GM12878 (cell line): ENCODE results near the gene SRD5A2. TPM values are rescaled to one million over a fixed set of nuclear protein-coding genes. Genes with fewer than 3 reads are reported as not detected.

ENCODE experiments used
- ATAC-seq: fragments of 200-7000 bp; cut with Tn5 transposase; 3 replicates; pipeline ENCODE4 v1.9.1; 2020; ENCODE audit warnings: mild to moderate bottlenecking, moderate library complexity
- BruUV-seq: library from RNA; stranded (reverse); fragments of 400-500 nt; replicated peaks from 2 replicates; lab custom pipeline; 2021; lab: Mats Ljungman, UMichigan
- CTCF ChIA-PET: fragments of 300-600 bp; sonication (Branson Sonifier 250); formaldehyde crosslinking; extraction: SDS; loops from one replicate; lab custom pipeline; 2021; ENCODE audit warnings: inconsistent platforms; lab: Yijun Ruan, JAX
- POLR2A ChIA-PET: fragments of 350-600 bp; formaldehyde crosslinking; extraction: SDS; loops from one replicate; lab custom pipeline; 2021; ENCODE audit warnings: inconsistent platforms; lab: Charles Lee
- RAD21 ChIA-PET: fragments of 300-600 bp; sonication (Branson Sonifier 250); formaldehyde crosslinking; loops from one replicate; lab custom pipeline; 2023; ENCODE audit warnings: antibody characterized with exemption; ENCODE audit not compliant: unreplicated experiment; lab: Charles Lee
- SMC1A ChIA-PET: fragments of 300-600 bp; sonication (Branson Sonifier 250); formaldehyde crosslinking; loops from one replicate; lab custom pipeline; 2023; ENCODE audit not compliant: unreplicated experiment, uncharacterized antibody; lab: Charles Lee
- DNase-seq: peaks from one replicate; pipeline ENCODE4 v3.0.0-alpha.2; 2011; ENCODE audit warnings: low read depth, low spot score
- FAIRE-seq: peaks from 3 replicates; lab custom pipeline; 2011; peaks lifted over from hg19 to GRCh38; lab: Jason Lieb, UNC
- H2AFZ ChIP-seq: 2 replicates; pipeline ENCODE4 v1.6.0; 2011; ENCODE audit warnings: low read depth, low read length, control low read depth; ENCODE audit not compliant: control insufficient read depth
- H3K27ac ChIP-seq: 2 replicates; pipeline ENCODE4 v1.5.1; 2011; ENCODE audit warnings: control low read depth; ENCODE audit not compliant: control insufficient read depth, insufficient read depth
- H3K27me3 ChIP-seq, 2 experiments: replicated peaks in 1 of 2; 2 replicates each; pipeline versions ENCODE4 v1.6.0 to v1.6.1; 2011; ENCODE audit warnings: low read length in 1 of 2; ENCODE audit not compliant: control insufficient read depth in 2 of 2, insufficient read depth in 2 of 2
- H3K36me3 ChIP-seq, 2 experiments: 2 replicates each; pipeline ENCODE4 v1.5.1; 2011; ENCODE audit warnings: low read length in 1 of 2; ENCODE audit not compliant: control insufficient read depth in 2 of 2, insufficient read depth in 2 of 2
- H3K4me1 ChIP-seq: 2 replicates; pipeline ENCODE4 v1.6.1; 2011; ENCODE audit warnings: mild to moderate bottlenecking, low read length, moderate library complexity, mixed read lengths; ENCODE audit not compliant: control insufficient read depth, insufficient read depth
- H3K4me2 ChIP-seq: 2 replicates; pipeline ENCODE4 v1.6.0; 2011; ENCODE audit warnings: control low read depth; ENCODE audit not compliant: control insufficient read depth, insufficient read depth
- H3K4me3 ChIP-seq: fragments of 200-600 bp; sonication (generic); 2 replicates; pipeline ENCODE4 v1.5.1; 2016
- H3K79me2 ChIP-seq: 2 replicates; pipeline ENCODE4 v1.6.0; 2011; ENCODE audit warnings: low read length; ENCODE audit not compliant: control insufficient read depth, insufficient read depth
- H3K9ac ChIP-seq: 2 replicates; pipeline ENCODE4 v1.8.0; 2011; ENCODE audit warnings: low read length, control low read depth, mixed read lengths; ENCODE audit not compliant: control insufficient read depth, insufficient read depth
- H3K9me3 ChIP-seq: replicated peaks from 3 replicates; pipeline ENCODE4 v1.5.1; 2011; ENCODE audit warnings: mild to moderate bottlenecking, low read length; ENCODE audit not compliant: control insufficient read depth, insufficient read depth
- H4K20me1 ChIP-seq: 2 replicates; pipeline ENCODE4 v1.6.0; 2011; ENCODE audit not compliant: control insufficient read depth, insufficient read depth
- EGR1 ChIP-seq, 2 experiments: IDR thresholded peaks; 1 replicate in 1 of 2; 2 replicates in 1 of 2; pipeline ENCODE4 v1.6.1; 2011 to 2012; ENCODE audit warnings: low read depth in 2 of 2, low read length in 2 of 2, borderline replicate concordance in 1 of 2, mild to moderate bottlenecking in 1 of 2, moderate library complexity in 1 of 2
- ESRRA ChIP-seq: IDR thresholded peaks from 2 replicates; pipeline ENCODE4 v1.6.1; 2012; ENCODE audit warnings: mild to moderate bottlenecking, low read length, improper control_type of control experiment
- MEF2A ChIP-seq: IDR thresholded peaks from 2 replicates; pipeline ENCODE4 v1.6.1; 2011; ENCODE audit warnings: low read depth, mild to moderate bottlenecking, low read length, moderate library complexity; ENCODE audit not compliant: insufficient read depth
- MXI1 ChIP-seq: fragments of 150-350 bp; IDR thresholded peaks from 2 replicates; pipeline ENCODE4 v1.6.1; 2011; ENCODE audit warnings: low read depth, mild to moderate bottlenecking, inconsistent platforms, low read length, improper control_type of control experiment
- MYC ChIP-seq: IDR thresholded peaks from 2 replicates; pipeline ENCODE4 v1.6.1; 2011; ENCODE audit warnings: mild to moderate bottlenecking, low read length, moderate library complexity, inconsistent platforms; ENCODE audit not compliant: insufficient read depth, insufficient replicate concordance, insufficient read length, severe bottlenecking
- NFIC ChIP-seq: IDR thresholded peaks from 2 replicates; pipeline ENCODE4 v1.6.1; 2012; ENCODE audit warnings: low read depth, mild to moderate bottlenecking, inconsistent platforms, low read length, moderate library complexity
- NFXL1 ChIP-seq: fragments of 450-650 bp; IDR thresholded peaks from 2 replicates; pipeline ENCODE4 v1.6.1; 2017; ENCODE audit warnings: antibody characterized with exemption, mild to moderate bottlenecking, borderline replicate concordance
- NR2F1 ChIP-seq: fragments of 450-650 bp; conservative IDR thresholded peaks from 2 replicates; pipeline ENCODE4 v1.6.1; 2017; ENCODE audit warnings: mild to moderate bottlenecking
- PRDM15 ChIP-seq: fragments of 450-650 bp; formaldehyde crosslinking; IDR thresholded peaks from 2 replicates; pipeline ENCODE4 v1.4.0; 2020; ENCODE audit warnings: mild to moderate bottlenecking, moderate library complexity
- RCOR1 ChIP-seq: conservative IDR thresholded peaks from 2 replicates; pipeline ENCODE4 v1.6.1; 2012; ENCODE audit warnings: low read depth, low read length, improper control_type of control experiment
- RELA ChIP-seq: fragments of 450-650 bp; IDR thresholded peaks from 2 replicates; pipeline ENCODE4 v1.8.0; 2014; ENCODE audit warnings: borderline replicate concordance; ENCODE audit not compliant: partially characterized antibody
- SPI1 ChIP-seq: IDR thresholded peaks from 2 replicates; pipeline ENCODE4 v1.6.1; 2011; ENCODE audit warnings: low read depth, mild to moderate bottlenecking, low read length, moderate library complexity, borderline replicate concordance; ENCODE audit not compliant: insufficient read depth
- TCF7 ChIP-seq: IDR thresholded peaks from 2 replicates; pipeline ENCODE4 v1.6.1; 2014; ENCODE audit warnings: antibody characterized with exemption, borderline replicate concordance
- USF2 ChIP-seq: IDR thresholded peaks from 2 replicates; pipeline ENCODE4 v1.6.1; 2011; ENCODE audit warnings: low read depth, low read length, improper control_type of control experiment, borderline replicate concordance
- ZBTB40 ChIP-seq: fragments of 450-650 bp; IDR thresholded peaks from 2 replicates; pipeline ENCODE4 v1.6.1; 2016; ENCODE audit warnings: mild to moderate bottlenecking, moderate library complexity, borderline replicate concordance
- ZNF217 ChIP-seq: fragments of 450-650 bp; IDR thresholded peaks from 2 replicates; pipeline ENCODE4 v1.6.1; 2017; ENCODE audit warnings: antibody characterized with exemption, mild to moderate bottlenecking
- ZZZ3 ChIP-seq: IDR thresholded peaks from 2 replicates; pipeline ENCODE4 v1.6.1; 2011; ENCODE audit warnings: low read depth; ENCODE audit not compliant: control insufficient read depth, insufficient read length
- WGBS: methylation state at CpG from one replicate; pipeline ENCODE4 v1.1.6; 2016; ENCODE audit warnings: low lambda C conversion rate; ENCODE audit not compliant: insufficient replicate concordance, insufficient coverage; ENCODE audit errors: missing lambda C conversion rate; 5-methylcytosine and 5-hydroxymethylcytosine counted together
- in situ Hi-C: fragments of 300-500 bp; cut with MboI; formaldehyde crosslinking; loops from 9 replicates; pipeline ENCODE4 v1.14.3; 2018; ENCODE audit warnings: mixed read lengths
- intact Hi-C: fragments of 100-400 bp; cut with micrococcal nuclease; formaldehyde crosslinking; loops from one replicate; pipeline ENCODE4 v1.14.2; 2022; ENCODE audit not compliant: unreplicated experiment
- polyA plus RNA-seq, 11 experiments: library from polyadenylated mRNA; depleted of rRNA in 4 of 11; unstranded in 6 of 11; stranded (reverse) in 5 of 11; fragments of >200 nt; fragmentation: Nextera tagmentation in 4 of 11; fragmentation: Illumina TruSeq in 1 of 11; extraction: Ambion mirVana in 4 of 11; extraction: Trizol in 1 of 11; gene quantifications; 1 replicate in 1 of 11; 2 replicates in 10 of 11; pipeline versions ENCODE4 v1.2.1 to v1.2.3, GENCODE V29; 2011 to 2016; ENCODE audit warnings: inconsistent platforms in 2 of 11, missing spikeins in 2 of 11, low read depth in 1 of 11
- total RNA-seq, 4 experiments: library from RNA; depleted of rRNA in 3 of 4; stranded (reverse); fragments of >200 nt in 3 of 4; fragmentation: Illumina TruSeq in 1 of 4; extraction: Trizol in 1 of 4; gene quantifications; 2 replicates each; pipeline versions ENCODE4 v1.2.1 to v1.2.3, GENCODE V29; 2013 to 2021

SRD5A2 gene
- total and polyA plus RNA-seq, 10 of the 15 experiments (the other 5 are each of a cell fraction or from before 2014, with no cell fraction given): 0.01 TPM; not detected in 7

GRCh38 chr2:31534636-31535035 is 46.1 kb downstream of the SRD5A2 start:
- POLR2A ChIA-PET: no interaction called here
- ATAC-seq: no peak
- TF ChIP-seq NFXL1 (no peak), ESRRA (no peak), USF2 (no peak), NR2F1 (no peak), SPI1 (no peak), NFIC (no peak), TCF7 (no peak), ZZZ3 (no peak), MEF2A (no peak), RCOR1 (no peak), RELA (no peak), ZNF217 (no peak), PRDM15 (CRISPR knock-in tag) (no peak), ZBTB40 (no peak), MXI1 (no peak), MYC (no peak), EGR1 (IDR thresholded peaks at IDR 0.05; ENCODE audit: borderline replicate concordance in 1 of 2, low read depth in 2 of 2, low read length in 2 of 2) (no peak)

More at GRCh38 chr2:31534636-31535035, 46.1 kb downstream of the SRD5A2 start:
- H3K9ac ChIP-seq: no peak overlapping the region
- no peaks in the 10 kb centered on the region for H3K79me2 ChIP-seq
- ChIA-PET CTCF (interaction anchor here (4.3 kb wide), 1 partner anchor 12 kb away, joined by 26 read pairs; no protein-coding TSS in a partner anchor), RAD21 (no interaction called here), SMC1A (no interaction called here)
- no TSS peak for BruUV-seq
- H3K9me3 ChIP-seq: no peaks in the 10 kb centered on the region
- in situ Hi-C loops: no loop called here
- H2AFZ ChIP-seq: no peak overlapping the region
- no peak overlapping the region for H3K4me3 ChIP-seq
- DNase-seq: no peak
- H3K27ac ChIP-seq: no peak overlapping the region
- 0% methylated on average over 1 of the region's 1 CpG for WGBS
- no peaks in the 10 kb centered on the region for H3K36me3 ChIP-seq
- intact Hi-C loops: no loop called here
- no peaks in the 10 kb centered on the region for H4K20me1 ChIP-seq
- H3K4me2 ChIP-seq: no peak overlapping the region
- no peak for FAIRE-seq
- H3K4me1 ChIP-seq: no peaks in the 10 kb centered on the region
- no peaks in the 10 kb centered on the region for H3K27me3 ChIP-seq
